OCI-LY1 (cell line): Measurements from ENCODE around the gene ZAP70.

ENCODE experiments used
- H2AFZ ChIP-seq: fragments of 200-600 bp; sonication (generic), shearing (Covaris generic); 2 replicates; pipeline ENCODE4 v1.6.0; 2014; ENCODE audit warnings: antibody characterized with exemption, mild to moderate bottlenecking, low read length
- H3F3A ChIP-seq: fragments of 200-600 bp; sonication (generic), shearing (Covaris generic); 2 replicates; pipeline ENCODE4 v1.6.0; 2014; ENCODE audit warnings: mild to moderate bottlenecking, antibody characterized with exemption, low read length, moderate library complexity; ENCODE audit not compliant: insufficient read depth
- H3K27ac ChIP-seq: fragments of 200-600 bp; sonication (generic); 2 replicates; pipeline ENCODE4 v1.5.1; 2014; ENCODE audit warnings: low read length, mixed run types, mild to moderate bottlenecking, low read depth; ENCODE audit not compliant: poor library complexity, severe bottlenecking
- H3K27me3 ChIP-seq: fragments of 200-600 bp; sonication (generic); 2 replicates; pipeline ENCODE4 v1.6.0; 2014; ENCODE audit warnings: antibody characterized with exemption, mild to moderate bottlenecking, low read length, moderate library complexity; ENCODE audit not compliant: insufficient read depth
- H3K36me3 ChIP-seq: fragments of 200-600 bp; sonication (generic); 2 replicates; pipeline ENCODE4 v1.6.1; 2014; ENCODE audit warnings: mild to moderate bottlenecking, antibody characterized with exemption, low read length, moderate library complexity, mixed read lengths; ENCODE audit not compliant: insufficient read depth
- H3K4me1 ChIP-seq: fragments of 200-600 bp; sonication (generic); 2 replicates; pipeline ENCODE4 v1.5.1; 2014; ENCODE audit warnings: mild to moderate bottlenecking, low read length, moderate library complexity; ENCODE audit not compliant: insufficient read depth, severe bottlenecking
- H3K4me2 ChIP-seq: fragments of 200-600 bp; sonication (generic), shearing (Covaris generic); 2 replicates; pipeline ENCODE4 v1.6.1; 2014; ENCODE audit warnings: low read length
- H3K4me3 ChIP-seq: fragments of 200-600 bp; sonication (generic); 2 replicates; pipeline ENCODE4 v1.5.1; 2014; ENCODE audit warnings: low read length, low read depth, mild to moderate bottlenecking, mixed read lengths; ENCODE audit not compliant: poor library complexity, severe bottlenecking
- H3K79me2 ChIP-seq: fragments of 200-600 bp; shearing (Covaris generic); 2 replicates; pipeline ENCODE4 v1.6.1; 2016; ENCODE audit warnings: mixed run types, low read length, mixed read lengths; ENCODE audit not compliant: insufficient read depth
- H3K9ac ChIP-seq: fragments of 200-600 bp; sonication (generic), shearing (Covaris generic); 2 replicates; pipeline ENCODE4 v1.6.1; 2014; ENCODE audit warnings: mild to moderate bottlenecking, low read length, mixed read lengths
- H3K9me2 ChIP-seq: fragments of 200-600 bp; sonication (generic), shearing (Covaris generic); 2 replicates; pipeline ENCODE4 v1.6.1; 2014; ENCODE audit warnings: low read depth, mild to moderate bottlenecking, low read length, mixed read lengths
- H3K9me3 ChIP-seq: fragments of 200-600 bp; shearing (Covaris generic); 2 replicates; pipeline ENCODE4 v1.6.1; 2014; ENCODE audit warnings: low read length, mixed read lengths
- H4K20me1 ChIP-seq: fragments of 200-600 bp; sonication (generic), shearing (Covaris generic); 2 replicates; pipeline ENCODE4 v1.6.0; 2016; ENCODE audit warnings: mild to moderate bottlenecking, low read length; ENCODE audit not compliant: insufficient read depth
- EZH2 ChIP-seq: fragments of 200-600 bp; sonication (generic), shearing (Covaris generic); IDR thresholded peaks from 2 replicates; pipeline ENCODE4 v1.8.0; 2017; ENCODE audit warnings: borderline replicate concordance, mixed run types, mild to moderate bottlenecking, antibody characterized with exemption, low read length, moderate library complexity, mixed read lengths
- TF ChIP-seq, protein P1 (sequence below): fragments of 200-600 bp; sonication (generic), shearing (Covaris generic); IDR thresholded peaks from 2 replicates; pipeline ENCODE4 v1.5.1; 2017; ENCODE audit warnings: mild to moderate bottlenecking, antibody characterized with exemption, low read length, moderate library complexity, mixed read lengths

Gene ZAP70

GRCh38 chr2:97765933-97766332 lies 52.6 kb downstream of the ZAP70 start:
- Histone ChIP-seq H4K20me1 (no peaks in the 10 kb centered on the region), H3K4me1 (peaks cover 6% of the 10 kb centered on the region), H3K36me3 (peaks cover 7% of the 10 kb centered on the region; the same call in 1 of the 2 replicates), H3K9me3 (no peaks in the 10 kb centered on the region), H3K4me2 (no peak overlapping the region), H3K9me2 (no peaks in the 10 kb centered on the region), H3K27me3 (no peaks in the 10 kb centered on the region), H3K9ac (no peak overlapping the region), H3K27ac (no peak overlapping the region), H3K4me3 (no peak overlapping the region), H3F3A (no peaks in the 10 kb centered on the region), H2AFZ (no peak overlapping the region), H3K79me2 (no peaks in the 10 kb centered on the region)
- TF ChIP-seq, protein P1, sequence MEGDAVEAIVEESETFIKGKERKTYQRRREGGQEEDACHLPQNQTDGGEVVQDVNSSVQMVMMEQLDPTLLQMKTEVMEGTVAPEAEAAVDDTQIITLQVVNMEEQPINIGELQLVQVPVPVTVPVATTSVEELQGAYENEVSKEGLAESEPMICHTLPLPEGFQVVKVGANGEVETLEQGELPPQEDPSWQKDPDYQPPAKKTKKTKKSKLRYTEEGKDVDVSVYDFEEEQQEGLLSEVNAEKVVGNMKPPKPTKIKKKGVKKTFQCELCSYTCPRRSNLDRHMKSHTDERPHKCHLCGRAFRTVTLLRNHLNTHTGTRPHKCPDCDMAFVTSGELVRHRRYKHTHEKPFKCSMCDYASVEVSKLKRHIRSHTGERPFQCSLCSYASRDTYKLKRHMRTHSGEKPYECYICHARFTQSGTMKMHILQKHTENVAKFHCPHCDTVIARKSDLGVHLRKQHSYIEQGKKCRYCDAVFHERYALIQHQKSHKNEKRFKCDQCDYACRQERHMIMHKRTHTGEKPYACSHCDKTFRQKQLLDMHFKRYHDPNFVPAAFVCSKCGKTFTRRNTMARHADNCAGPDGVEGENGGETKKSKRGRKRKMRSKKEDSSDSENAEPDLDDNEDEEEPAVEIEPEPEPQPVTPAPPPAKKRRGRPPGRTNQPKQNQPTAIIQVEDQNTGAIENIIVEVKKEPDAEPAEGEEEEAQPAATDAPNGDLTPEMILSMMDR = no peak
- TF ChIP-seq EZH2 = no peak

- Histone ChIP-seq H3K4me1 (peaks cover 6% of the 10 kb centered on the region), H3K79me2 (no peaks in the 10 kb centered on the region)
Measured at GRCh38 chr2:97766567-97766966, 53.2 kb downstream of the ZAP70 start.

DNA sequence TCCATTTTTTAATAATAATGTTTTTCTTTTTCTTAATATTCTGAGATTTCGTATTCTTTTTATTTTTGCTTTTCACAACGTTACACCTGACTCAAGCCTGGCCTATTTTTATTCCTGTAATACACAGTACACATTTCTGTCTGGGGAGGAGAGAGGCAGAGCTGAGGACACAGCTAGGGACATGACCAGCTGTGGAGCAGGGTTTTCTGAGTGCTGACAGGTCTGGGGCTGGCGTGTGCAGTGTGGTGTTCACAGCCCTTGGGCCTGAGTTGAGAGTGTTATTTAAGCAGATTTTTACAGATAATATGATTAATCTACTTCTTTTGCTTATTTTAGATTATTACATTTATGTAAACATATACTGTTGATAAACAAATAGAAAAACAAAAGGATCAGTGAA lies 55.9 kb downstream of the ZAP70 start:
- Histone ChIP-seq H3K27me3 (no peaks in the 10 kb centered on the region), H3K4me1 (peaks cover 6% of the 10 kb centered on the region), H4K20me1 (no peaks in the 10 kb centered on the region), H3K9me3 (no peaks in the 10 kb centered on the region), H3K9ac (no peak overlapping the region), H3K4me3 (no peak overlapping the region), H3F3A (no peaks in the 10 kb centered on the region), H3K4me2 (no peak overlapping the region), H2AFZ (no peak overlapping the region), H3K9me2 (no peaks in the 10 kb centered on the region), H3K27ac (no peak overlapping the region), H3K36me3 (peaks cover 26% of the 10 kb centered on the region; the same call in 1 of the 2 replicates), H3K79me2 (no peaks in the 10 kb centered on the region)
- TF ChIP-seq, protein P1 = no peak
- TF ChIP-seq EZH2 = no peak

More at GRCh38 chr2:97766567-97766966, 53.2 kb downstream of the ZAP70 start:
- Histone ChIP-seq H3F3A (no peaks in the 10 kb centered on the region), H2AFZ (no peak overlapping the region), H3K27ac (no peak overlapping the region), H3K4me3 (no peak overlapping the region), H4K20me1 (no peaks in the 10 kb centered on the region), H3K9ac (no peak overlapping the region), H3K36me3 (peaks cover 8% of the 10 kb centered on the region; the same call in 1 of the 2 replicates), H3K27me3 (no peaks in the 10 kb centered on the region), H3K4me2 (no peak overlapping the region), H3K9me3 (no peaks in the 10 kb centered on the region), H3K9me2 (no peaks in the 10 kb centered on the region)
- TF ChIP-seq EZH2 = no peak
- TF ChIP-seq, protein P1 = no peak
